ENCODE results near the gene ABCG1.

ABCG1 gene

DNA sequence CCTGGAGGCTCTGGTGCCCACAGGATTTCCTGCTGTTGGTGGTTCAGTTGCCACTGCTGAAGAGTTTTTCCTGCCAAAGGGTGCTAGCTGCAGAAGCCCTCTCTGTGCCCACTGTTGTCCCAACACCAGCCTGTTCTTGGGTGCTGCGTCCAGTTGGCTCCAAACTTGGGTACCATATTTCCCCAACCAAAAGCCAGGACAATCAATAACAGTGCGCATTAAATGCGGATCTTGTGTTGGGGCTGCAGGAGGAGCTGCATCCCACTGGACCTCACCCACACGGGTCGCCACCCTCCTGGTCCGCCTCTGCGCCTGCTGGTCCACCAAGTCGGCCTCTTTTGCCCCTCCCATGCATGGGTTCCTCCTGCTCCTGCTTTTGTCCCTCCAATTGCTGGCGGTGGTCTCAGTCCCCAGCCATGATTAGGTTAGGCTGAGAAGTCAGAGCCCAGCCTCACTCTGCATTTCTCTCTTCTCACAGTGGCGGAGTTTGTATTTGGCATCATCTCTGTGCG is 9.8 kb downstream of the ABCG1 start:
- DNase-seq (ENCODE audit: low read depth) = no peak
- TF ChIP-seq CTCF (IDR thresholded peaks at IDR 0.05; ENCODE audit: insufficient read depth, low read depth, low read length, missing control alignments) = no peak
- no peak overlapping the region for H3K4me3 ChIP-seq (ENCODE audit: low read length)

DNA sequence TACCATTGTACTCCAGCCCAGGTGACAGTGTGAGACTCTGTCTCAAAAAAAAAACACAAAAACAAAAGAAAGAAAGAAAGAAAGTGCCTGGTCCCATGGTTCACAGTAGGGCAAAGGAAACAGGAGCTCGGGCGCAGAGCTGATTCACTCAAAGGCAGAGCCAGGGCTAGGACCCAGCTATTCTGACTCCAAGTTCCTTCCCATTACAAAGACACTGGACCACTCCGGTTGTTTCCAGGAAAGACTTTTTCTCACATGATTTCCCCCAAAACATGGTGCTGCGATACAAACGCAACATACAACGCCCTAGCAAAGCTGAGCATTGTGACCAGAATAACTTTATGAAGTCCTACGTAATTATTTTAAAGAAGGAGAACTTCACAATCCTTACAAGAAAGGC is 10.7 kb downstream of the ABCG1 start:
- DNase-seq (ENCODE audit: low read depth) = no peak
- TF ChIP-seq CTCF (IDR thresholded peaks at IDR 0.05; ENCODE audit: insufficient read depth, low read depth, low read length, missing control alignments) = no peak

DNA sequence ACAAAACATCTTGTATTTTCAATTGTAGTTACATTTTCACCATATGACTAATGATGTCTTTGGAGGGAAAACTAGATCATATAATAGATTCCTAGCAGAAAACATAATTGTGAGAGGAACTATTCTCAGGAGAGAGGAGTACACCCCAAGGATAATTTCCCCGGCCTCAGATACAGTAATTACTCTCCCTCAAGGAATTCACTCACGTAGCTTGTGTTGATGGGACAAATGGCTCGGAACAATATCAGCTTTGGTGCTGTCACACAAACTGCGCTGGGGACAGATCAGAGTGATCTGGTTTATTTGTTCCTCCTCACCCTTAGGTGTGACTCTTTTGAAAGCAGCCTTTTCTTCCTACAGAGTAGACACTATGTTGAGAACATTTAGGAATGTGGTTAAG is 11.2 kb downstream of the ABCG1 start:
- no peak overlapping the region for H3K4me3 ChIP-seq (ENCODE audit: low read length)
- no peak for TF ChIP-seq CTCF (IDR thresholded peaks at IDR 0.05; ENCODE audit: insufficient read depth, low read depth, low read length, missing control alignments)
- no peak for DNase-seq (ENCODE audit: low read depth)

More for the DNA sequence above, 10.7 kb downstream of the ABCG1 start:
- no peak overlapping the region for H3K4me3 ChIP-seq (ENCODE audit: low read length)

GRCh38 chr21:42230636-42231035 is 11.7 kb downstream of the ABCG1 start:
- no peak for TF ChIP-seq CTCF (IDR thresholded peaks at IDR 0.05; ENCODE audit: insufficient read depth, low read depth, low read length, missing control alignments)
- no peak overlapping the region for H3K4me3 ChIP-seq (ENCODE audit: low read length)
- no peak for DNase-seq (ENCODE audit: low read depth)

GRCh38 chr21:42231756-42232155 is 12.8 kb downstream of the ABCG1 start:
- DNase-seq (ENCODE audit: low read depth) = no peak
- H3K4me3 ChIP-seq (ENCODE audit: low read length) = no peak overlapping the region
- TF ChIP-seq CTCF (IDR thresholded peaks at IDR 0.05; ENCODE audit: insufficient read depth, low read depth, low read length, missing control alignments) = no peak

- DNase-seq (ENCODE audit: low read depth) = no peak
- no peak overlapping the region for H3K4me3 ChIP-seq (ENCODE audit: low read length)
- no peak for TF ChIP-seq CTCF (IDR thresholded peaks at IDR 0.05; ENCODE audit: insufficient read depth, low read depth, low read length, missing control alignments)
Measured at GRCh38 chr21:42232176-42232825, 13.4 kb downstream of the ABCG1 start.

All from epithelial cell of esophagus (primary cell).